Mucosa of descending colon (tissue), 3 donors: ENCODE results near the gene BRME1. TPM values are rescaled to one million over a fixed set of nuclear protein-coding genes. Genes with fewer than 3 reads are reported as not detected.

ENCODE experiments used
- ATAC-seq: fragments of 200-7000 bp; cut with Tn5 transposase; one replicate; pipeline ENCODE4 v1.9.1; 2020; ENCODE audit warnings: mild to moderate bottlenecking, moderate library complexity
- DNase-seq, 3 donors: peaks; one replicate each; pipeline ENCODE4 v3.0.0-alpha.2; 2020
- H3K36me3 ChIP-seq: fragments of 200-600 bp; one replicate; pipeline ENCODE4 v1.8.0; 2021; ENCODE audit warnings: low read depth, mild to moderate bottlenecking
- H3K4me1 ChIP-seq: fragments of 200-600 bp; one replicate; pipeline ENCODE4 v1.8.0; 2021; ENCODE audit warnings: low read depth, mild to moderate bottlenecking
- H3K4me3 ChIP-seq: fragments of 200-600 bp; one replicate; pipeline ENCODE4 v1.8.0; 2021; ENCODE audit warnings: mild to moderate bottlenecking
- H3K9me3 ChIP-seq: fragments of 200-600 bp; one replicate; pipeline ENCODE4 v1.8.0; 2021; ENCODE audit warnings: mild to moderate bottlenecking
- intact Hi-C, 2 donors: fragments of 100-400 bp; cut with DNase I in 1 of 2; cut with micrococcal nuclease in 1 of 2; formaldehyde crosslinking; loops; one replicate each; pipeline versions ENCODE4 v1.11.0 to v1.11.1; 2022; cut with DNase I, micrococcal nuclease
- long read RNA-seq, 2 donors: library from polyadenylated mRNA; unstranded; transcript quantifications; one replicate each; pipeline ENCODE4 v2.0.0, GENCODE V29; 2019 to 2021
- total RNA-seq, 3 donors: library from RNA; stranded (reverse); fragmentation: NEBNext Ultra II Directional in 2 of 3; extraction: Animal tissue kit (Norgen Biotek cat#: 25700) in 2 of 3; gene quantifications; one replicate each; pipeline versions ENCODE4 v1.2.1 to v1.2.4, GENCODE V29; 2021 to 2023
- TF ChIP-seq, protein P1 (sequence below): fragments of 200-600 bp; IDR thresholded peaks from one replicate; pipeline ENCODE4 v1.8.0; 2022; ENCODE audit warnings: antibody characterized with exemption, mild to moderate bottlenecking
- donor health status: DM: no; HTN: no; CAD: no; lungs with moderate emphysema.
- donor health status: DM: no; HTN: no; CAD: no.
- donor health status: DM: no; HTN: yes; CAD: no.

Gene BRME1
- 10 to 100 TPM in 2 of 3 donors, 1 to 10 TPM in 1; 5.5 to 12.9 (median 10.8) TPM for total RNA-seq
- long read RNA-seq, donor 1, partial matches to known transcripts = 0 of 3 reads
- long read RNA-seq, donor 1, other reads (novel, unspliced or antisense) = 2 of 3 reads
- long read RNA-seq, donor 2, partial matches to known transcripts = 0 of 1 reads
- long read RNA-seq, donor 2, other reads (novel, unspliced or antisense) = 1 of 1 reads

- Histone ChIP-seq H3K4me3 (peak within 1 kb of the TSS; percentile 87), H3K9me3 (no peaks in the 10 kb centered on the region), H3K4me1 (peaks cover 34% of the 10 kb centered on the region), H3K36me3 (no peaks in the 10 kb centered on the region)
- intact Hi-C loops = no loop called here
- TF ChIP-seq, protein P1, sequence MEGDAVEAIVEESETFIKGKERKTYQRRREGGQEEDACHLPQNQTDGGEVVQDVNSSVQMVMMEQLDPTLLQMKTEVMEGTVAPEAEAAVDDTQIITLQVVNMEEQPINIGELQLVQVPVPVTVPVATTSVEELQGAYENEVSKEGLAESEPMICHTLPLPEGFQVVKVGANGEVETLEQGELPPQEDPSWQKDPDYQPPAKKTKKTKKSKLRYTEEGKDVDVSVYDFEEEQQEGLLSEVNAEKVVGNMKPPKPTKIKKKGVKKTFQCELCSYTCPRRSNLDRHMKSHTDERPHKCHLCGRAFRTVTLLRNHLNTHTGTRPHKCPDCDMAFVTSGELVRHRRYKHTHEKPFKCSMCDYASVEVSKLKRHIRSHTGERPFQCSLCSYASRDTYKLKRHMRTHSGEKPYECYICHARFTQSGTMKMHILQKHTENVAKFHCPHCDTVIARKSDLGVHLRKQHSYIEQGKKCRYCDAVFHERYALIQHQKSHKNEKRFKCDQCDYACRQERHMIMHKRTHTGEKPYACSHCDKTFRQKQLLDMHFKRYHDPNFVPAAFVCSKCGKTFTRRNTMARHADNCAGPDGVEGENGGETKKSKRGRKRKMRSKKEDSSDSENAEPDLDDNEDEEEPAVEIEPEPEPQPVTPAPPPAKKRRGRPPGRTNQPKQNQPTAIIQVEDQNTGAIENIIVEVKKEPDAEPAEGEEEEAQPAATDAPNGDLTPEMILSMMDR = no peak
- ATAC-seq (peak; percentile 96), DNase-seq (peak; percentile 96 to 97 (median 97))
Observed at GRCh38 chr19:13905634-13906520, at the start of gene BRME1, which contains the start of gene CC2D1A. Gene BRME1, minus strand, starts transcription at chr19:13906117. Its CDS starts 1,225 bp downstream, at chr19:13904892. Gene CC2D1A, plus strand, starts transcription at chr19:13906201. Its CDS starts 241 bp downstream, at chr19:13906442.

DNA sequence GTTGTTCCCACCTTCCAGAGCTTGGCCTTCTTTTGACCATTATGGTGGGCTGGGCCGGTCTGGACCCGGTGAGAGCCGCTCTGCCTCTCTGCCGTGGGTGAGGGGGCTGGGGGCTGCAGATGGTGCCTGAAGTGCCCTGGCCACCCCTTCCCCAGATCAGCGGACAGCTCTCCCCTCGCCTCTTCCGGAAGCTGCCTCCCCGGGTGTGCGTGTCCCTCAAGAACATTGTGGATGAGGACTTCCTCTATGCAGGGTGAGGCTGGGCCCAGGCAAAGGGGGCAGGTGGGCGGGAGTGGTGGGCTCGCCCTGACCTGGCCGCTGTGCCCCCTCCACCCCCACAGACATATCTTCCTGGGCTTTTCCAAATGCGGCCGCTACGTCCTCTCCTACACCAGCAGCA is 48.3 kb upstream of the BRME1 start:
- DNase-seq (peak in 1 of 3 donors; percentile 48), ATAC-seq (no peak)
- Histone ChIP-seq H3K4me1 (peaks cover 17% of the 10 kb centered on the region), H3K4me3 (no peak overlapping the region), H3K9me3 (no peaks in the 10 kb centered on the region), H3K36me3 (peaks cover 16% of the 10 kb centered on the region)
- intact Hi-C loops = no loop called here
- TF ChIP-seq, protein P1 = no peak

- peak overlapping the region; percentile 66 for H3K4me3 ChIP-seq
- peaks cover 16% of the 10 kb centered on the region for H3K36me3 ChIP-seq
- intact Hi-C loops = no loop called here
- ATAC-seq = peak; percentile 64
- peak; percentile 70 to 78 (median 75) for DNase-seq
- no peaks in the 10 kb centered on the region for H3K9me3 ChIP-seq
- peaks cover 17% of the 10 kb centered on the region for H3K4me1 ChIP-seq
- TF ChIP-seq, protein P1 = no peak
Observed at GRCh38 chr19:13952931-13953531, 47.1 kb upstream of the BRME1 start.

DNA sequence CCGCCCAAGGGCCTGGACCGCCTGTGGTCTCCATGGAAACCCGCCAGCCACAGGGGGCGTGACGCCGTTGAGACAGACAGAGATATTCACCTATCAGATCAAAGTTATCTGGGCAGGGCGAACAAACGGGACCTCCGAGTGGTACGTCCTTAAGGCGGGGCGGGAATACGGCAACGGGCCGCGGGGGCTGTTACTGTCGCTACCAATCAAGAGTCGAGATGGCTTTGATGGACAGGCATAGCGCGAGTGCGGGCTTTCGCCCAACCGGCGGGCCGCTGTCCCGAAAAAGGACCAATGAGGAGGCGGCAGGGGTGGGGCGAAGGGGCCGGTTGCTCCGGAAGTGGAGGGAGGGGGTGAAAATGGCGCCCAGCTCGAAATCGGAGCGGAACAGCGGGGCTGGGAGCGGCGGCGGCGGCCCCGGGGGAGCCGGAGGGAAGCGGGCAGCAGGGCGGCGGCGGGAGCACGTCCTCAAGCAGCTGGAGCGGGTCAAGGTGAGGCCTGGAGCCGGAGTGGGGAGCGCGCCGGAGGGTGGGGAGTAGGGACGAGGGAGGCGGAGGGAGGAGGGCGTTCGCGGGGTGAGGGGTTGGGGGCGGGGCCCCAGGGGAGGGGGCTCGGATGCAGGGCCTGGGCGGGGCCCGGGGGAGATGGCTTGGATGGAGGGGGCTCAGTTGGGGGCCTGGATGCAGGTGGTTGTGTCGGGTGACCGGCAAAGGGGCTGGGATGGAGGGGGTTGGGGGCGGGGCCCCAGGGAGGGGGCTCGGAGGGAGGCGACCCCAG is 46.4 kb upstream of the BRME1 start, which contains the start of gene DCAF15:
Gene DCAF15, plus strand, starts transcription at position 356 of the 777 bp plus-strand sequence. Its CDS starts 4 bp downstream, at position 360.
- intact Hi-C loops = no loop called here
- peak; percentile 97 for ATAC-seq

More for the DNA sequence above, 46.4 kb upstream of the BRME1 start, which contains the start of gene DCAF15:
- Histone ChIP-seq H3K36me3 (peaks cover 16% of the 10 kb centered on the region), H3K4me1 (peaks cover 17% of the 10 kb centered on the region), H3K4me3 (peak within 1 kb of the TSS; percentile 66), H3K9me3 (no peaks in the 10 kb centered on the region)
- TF ChIP-seq, protein P1 = peak; percentile 16
- peak; percentile 98 to 99 (median 98) for DNase-seq
